Stimulated activated CD4-positive, alpha-beta T cell treated with anti-CD3 and anti-CD28 coated beads, Interleukin-15, amount 100 ng/mL, for 48 hours (primary cell): ENCODE data around the gene MDFIC2.
"Not testable (repeated sequence)": the region's sequence is repeated elsewhere in the genome, so short reads cannot be mapped to it uniquely, and the experiment has no call there.

ENCODE experiments used
- DNase-seq, 2 donors: peaks; one replicate each; pipeline ENCODE4 v3.0.0-alpha.2; 2020; ENCODE audit warnings: low read depth in 2 of 2

MDFIC2 gene

DNA sequence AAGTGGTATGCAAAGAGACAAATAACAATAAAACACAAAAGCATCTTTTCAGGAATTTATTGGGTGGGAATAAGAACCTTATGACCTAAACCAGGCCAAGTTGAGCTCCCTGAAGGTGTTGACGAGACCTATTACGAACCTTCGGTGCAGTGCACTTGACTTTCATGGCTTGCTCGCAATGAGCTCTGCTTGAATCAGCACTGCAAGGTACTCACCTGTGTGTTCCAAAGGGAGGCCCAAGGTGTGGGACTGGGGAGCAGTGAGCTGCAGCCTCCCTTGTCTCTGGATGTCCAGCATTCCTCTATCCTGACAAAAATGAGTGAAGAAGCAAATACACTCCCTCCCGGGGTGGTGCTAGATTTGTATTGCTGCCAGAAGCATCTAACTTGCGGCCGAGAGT, at the start of gene MDFIC2:
MDFIC2 (minus strand) TSS at position 303 of the 400 bp plus-strand sequence. CDS start 665 bp downstream, outside the sequence.
- DNase-seq = no peak

DNA sequence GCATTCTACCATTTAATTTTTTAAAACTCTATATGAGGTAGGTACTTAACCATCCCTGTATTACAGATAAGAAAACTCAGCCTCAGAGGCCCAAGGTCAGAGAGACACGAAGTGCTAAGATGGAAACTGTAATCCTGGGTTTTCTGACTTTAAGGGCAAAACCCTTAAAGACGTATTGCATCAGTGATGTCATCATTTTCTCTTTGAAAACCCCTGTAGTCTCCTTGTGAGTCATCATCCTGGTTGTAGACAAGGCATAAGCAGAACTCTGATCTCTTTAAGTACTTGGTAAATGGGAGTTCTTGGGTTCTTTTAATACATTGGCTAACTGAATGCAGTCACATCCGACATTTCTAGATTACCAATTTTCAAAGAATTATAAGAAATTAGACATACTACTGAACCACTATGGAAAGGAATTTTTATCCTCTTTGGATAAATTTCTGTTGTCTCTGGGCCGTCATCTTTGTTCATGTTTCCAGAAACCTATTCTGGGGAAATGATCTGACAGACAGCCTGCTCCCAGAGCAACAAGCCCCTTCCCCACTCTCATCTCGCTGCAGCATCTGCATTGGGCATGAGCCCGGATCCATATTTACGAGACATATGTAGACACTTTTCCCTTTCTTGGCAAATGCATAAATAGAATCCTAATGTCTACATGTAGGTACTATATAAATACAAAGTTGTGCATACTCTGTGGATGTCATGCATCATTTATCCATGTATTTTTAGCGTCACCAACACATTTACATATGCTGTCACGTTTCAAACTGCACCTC, 48.7 kb upstream of the MDFIC2 start:
- no peak for DNase-seq

DNA sequence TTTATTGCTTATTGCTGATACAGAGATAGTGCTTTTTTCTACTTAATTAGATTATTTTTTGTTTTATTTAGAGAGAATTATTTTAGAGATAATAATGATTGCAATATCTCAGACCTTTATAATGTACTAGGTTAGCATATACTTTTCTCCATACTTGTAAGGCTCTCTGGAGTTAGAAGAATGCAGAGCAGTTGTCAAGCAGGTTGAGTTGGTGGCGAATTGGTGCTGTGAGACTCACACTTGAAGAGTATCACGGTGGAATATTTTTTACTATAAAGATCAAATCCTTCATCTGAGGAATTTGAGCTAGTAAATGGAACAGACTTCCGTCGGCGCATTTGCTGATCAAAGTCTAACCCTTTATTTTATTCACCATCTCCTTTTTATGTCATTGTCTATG, 47.3 kb upstream of the MDFIC2 start:
- DNase-seq = no peak

DNA sequence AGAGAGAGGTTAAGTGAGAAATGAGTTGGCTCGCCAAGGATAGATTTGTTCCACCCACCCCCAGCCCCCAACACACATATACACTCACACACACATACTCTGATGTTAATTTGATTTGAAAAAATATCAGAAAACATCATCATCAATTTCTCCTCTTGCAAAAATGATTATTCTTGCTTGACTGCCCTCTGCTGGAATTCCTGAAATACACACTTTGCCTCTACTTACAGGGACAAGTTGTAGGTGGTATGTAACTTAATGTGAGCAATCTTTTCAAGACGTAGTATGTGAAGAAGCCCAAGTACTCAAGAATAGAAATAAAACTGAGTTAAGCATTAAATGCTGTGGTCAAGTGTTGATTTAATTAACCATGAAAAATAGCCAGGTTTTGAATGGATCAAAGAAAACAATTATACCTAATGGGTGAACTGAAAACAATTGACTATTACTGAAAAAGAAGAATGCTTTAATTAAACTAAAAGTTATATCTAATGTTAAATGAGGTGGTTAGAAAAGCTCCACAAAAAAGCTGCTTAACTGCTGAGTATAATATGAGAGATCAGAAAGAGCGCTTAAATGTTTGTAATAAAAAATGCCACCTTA, 46.6 kb upstream of the MDFIC2 start:
- no peak for DNase-seq

DNA sequence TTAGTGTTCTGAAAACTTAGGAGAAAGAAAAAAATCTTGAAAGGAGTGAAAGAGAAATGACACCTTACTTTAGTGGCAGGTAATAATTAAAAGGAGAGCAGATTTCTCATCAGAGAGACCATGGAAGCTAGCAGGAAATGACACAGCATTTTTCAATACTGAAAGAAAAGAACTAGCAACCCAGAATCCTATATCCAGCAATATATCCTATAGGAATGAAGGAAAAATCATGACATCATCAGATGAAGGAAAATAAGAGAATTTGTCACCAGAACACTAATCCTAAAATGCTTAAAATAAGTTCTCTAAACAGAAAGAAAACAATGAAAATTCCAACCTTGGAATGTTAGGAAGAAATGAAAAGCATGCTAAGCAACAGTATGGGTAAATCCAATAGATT, 39.8 kb upstream of the MDFIC2 start:
- no peak for DNase-seq

DNA sequence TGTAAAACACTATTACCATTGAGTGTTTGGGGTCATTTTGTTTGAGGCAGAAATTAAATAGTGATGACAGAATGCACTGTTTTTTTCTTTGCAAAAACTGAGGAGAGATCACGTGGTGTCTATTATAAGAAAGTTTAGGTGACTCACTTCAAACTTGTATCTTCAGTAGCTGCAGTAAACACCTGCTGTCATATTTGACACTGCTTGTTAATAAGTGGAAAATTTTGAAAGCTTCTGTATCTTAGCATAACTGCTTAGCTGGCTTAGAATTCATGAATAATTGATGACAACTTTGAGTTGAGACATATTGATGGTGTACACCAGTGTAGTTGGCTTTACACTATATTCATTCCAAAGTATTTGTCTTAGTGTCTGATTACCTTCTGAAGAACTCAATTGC, 29.7 kb upstream of the MDFIC2 start:
- DNase-seq = no peak

DNA sequence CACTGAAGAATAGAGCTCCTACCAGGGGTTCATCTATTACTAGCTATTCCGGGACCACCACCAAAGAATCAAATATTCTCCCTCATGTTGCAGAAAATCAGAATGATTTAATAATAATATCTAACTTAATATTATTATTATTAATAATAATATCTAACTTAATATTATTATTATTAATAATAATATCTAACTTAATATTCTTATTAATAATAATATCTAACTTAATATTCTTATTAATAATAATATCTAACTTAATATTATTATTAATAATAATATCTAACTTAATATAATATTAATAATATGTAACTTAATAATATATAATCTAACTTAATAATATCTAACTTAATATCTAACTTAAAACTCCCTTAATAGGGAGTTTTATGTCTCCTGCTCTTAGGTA, 24.4 kb upstream of the MDFIC2 start:
- DNase-seq = not testable (repeated sequence)

DNA sequence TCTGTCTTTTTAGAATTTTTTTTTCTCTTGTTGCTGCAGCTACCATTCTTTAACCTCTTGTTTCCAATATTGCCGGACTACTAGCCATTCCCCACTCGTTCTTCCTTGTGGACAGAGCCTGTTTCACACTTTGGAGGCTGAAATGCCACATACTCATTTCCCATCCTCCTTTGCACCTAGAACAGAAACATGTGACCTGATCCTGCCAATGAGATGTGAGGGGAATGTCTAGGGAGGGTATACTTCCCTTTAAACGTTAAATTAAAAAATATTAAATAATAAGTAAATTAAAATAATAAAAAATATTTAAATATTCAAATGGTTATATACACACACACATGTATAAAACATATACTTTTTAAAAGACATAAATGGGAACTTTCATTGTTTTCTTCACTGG, 20.6 kb upstream of the MDFIC2 start:
- no peak for DNase-seq

DNA sequence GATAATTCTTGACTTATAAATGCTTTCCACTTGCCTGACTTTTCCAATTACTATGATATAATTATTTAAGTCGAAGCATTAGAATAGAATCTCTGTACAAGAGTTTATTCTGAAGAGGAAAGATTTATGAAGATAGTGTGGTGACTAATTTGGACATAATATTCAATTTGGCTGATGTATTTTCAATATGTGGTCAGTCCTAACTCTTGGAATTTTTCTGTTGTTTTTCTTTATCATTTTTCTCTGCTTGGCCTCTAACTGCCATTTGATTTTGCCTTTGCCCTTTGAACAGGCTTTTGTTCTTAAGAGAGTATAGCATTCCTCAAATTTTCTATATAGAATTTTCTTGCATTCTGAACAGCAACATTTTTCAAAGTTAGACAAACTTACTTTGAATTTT, 2.6 kb upstream of the MDFIC2 start:
- no peak for DNase-seq

DNA sequence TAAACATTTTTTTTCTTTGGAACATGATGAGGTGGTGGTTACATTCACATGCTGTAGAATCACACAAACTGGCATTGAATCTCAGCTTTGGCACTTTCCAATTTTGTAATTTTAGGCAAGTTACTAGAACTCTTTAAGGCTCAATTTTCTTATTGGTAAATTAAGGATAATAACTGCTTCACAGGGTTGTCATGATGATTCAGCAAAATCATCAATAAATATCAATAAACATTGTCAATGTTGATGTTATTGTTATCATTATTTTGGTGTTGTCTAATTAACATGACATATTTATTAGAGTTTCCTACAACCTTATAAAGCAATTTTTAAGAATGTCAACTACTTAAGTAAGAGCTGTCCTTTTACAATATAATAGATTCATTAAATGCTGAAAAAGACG, 1.6 kb downstream of the MDFIC2 start:
- no peak for DNase-seq

DNA sequence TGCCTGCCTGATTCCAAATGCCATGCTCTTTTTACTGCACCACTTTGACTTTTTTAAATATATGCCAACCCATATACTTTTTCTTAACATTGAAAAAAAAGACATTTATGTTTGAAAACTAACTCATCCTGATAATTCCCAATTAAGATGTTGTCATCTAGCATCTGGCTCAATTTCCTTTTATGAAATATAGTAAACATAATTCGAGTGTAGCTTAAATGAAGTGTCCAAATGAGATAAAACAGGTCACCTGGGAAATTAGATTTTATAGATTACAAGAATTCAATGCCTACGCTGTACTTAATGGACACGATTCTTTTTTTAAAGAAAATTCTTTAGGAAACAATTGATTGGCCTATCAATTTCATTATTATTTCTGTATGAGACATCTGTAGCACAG, 2.8 kb downstream of the MDFIC2 start:
- no peak for DNase-seq

DNA sequence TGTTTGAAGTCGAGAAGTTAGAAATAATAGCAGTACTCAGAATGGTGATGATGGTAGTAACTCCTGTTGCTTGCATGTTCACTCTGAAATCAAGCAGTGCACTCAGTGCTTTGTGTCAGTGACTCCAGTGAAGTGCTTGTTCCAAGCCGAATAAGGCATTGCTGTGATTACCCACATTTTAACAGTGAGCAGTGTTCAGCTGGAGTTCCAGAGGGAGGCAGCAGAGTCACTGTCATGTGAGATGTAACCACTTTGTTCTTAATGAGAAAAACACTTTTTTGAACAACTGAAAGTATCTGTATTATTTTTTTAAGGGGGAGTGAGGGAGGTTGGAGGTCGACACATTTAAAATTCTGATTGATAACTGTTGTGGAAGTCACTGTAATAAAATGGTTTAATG, 3.7 kb downstream of the MDFIC2 start:
- no peak for DNase-seq

DNA sequence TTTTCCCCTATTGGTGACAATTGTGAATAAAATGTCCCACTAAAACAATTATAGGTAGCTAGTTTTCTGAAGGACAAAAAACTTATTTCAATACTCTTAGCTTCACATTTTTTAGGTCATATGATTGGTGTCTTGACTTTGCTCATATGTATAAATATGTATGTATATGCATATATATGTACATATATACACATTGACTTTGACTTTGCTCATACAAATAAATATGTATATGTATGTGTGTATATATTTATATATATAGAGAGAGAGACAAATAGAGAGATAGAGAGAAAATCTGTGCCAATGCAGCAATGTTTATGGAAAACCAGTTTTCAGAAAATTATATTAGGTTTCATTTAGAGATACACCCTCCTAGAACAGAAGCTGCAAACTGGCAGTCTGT, 5.7 kb downstream of the MDFIC2 start:
- DNase-seq = no peak

DNA sequence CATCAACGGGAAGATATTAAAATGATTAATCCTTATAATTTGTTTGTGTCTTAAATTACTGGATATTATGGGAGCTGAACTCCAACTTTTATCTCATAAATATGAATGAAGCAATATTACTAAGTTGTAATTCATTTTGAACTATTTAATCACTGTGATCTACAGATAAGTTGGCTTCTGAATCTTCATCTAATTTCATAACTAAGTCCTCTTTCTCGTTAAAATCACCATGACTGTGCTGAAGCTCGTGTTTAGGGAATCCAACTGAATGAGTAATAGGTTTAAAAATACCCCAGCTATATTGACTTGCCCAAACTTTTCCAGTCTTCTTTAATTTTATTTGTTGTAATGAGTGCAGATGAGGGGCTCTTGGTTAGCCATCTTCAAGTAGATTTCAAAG, 14.1 kb downstream of the MDFIC2 start:
- DNase-seq = no peak

DNA sequence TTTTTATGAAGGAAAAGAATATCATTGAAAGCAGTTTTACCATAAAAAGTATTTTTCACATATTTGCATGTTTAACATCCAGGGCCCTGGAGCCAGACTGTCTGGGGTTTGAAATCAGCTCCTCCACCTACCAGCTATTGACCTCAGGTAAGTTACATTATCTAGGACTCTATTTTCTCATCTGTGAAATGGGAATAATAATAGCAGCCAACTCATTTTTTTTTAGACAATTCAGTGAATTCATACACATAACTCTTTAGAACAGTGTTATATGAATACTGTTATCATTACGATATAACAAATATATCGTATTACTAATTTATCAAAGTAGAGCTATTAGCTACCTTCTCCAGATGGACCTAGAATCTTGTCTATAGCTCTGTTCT, 21.3 kb downstream of the MDFIC2 start:
- DNase-seq = no peak

DNA sequence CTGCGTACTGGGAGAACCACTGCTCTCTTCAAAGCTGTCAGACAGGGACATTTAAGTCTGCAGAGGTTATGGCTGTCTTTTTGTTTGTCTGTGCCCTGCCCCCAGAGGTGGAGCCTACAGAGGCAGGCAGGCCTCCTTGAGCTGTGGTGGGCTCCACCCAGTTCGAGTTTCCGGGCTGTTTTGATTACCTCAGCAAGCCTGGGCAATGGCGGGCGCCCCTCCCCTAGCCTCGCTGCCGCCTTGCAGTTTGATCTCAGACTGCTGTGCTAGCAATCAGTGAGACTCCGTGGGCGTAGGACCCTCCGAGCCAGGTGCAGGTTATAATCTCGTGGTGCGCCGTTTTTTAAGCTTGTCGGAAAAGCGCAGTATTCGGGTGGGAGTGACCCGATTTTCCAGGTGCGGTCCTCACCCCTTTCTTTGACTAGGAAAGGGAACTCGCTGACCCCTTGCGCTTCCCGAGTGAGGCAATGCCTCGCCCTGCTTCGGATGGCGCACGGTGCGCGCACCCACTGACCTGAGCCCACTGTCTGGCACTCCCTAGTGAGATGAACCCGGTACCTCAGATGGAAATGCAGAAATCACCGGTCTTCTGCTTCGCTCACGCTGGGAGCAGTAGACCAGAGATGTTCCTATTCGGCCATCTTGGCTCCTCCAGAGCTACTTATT, 21.9 kb downstream of the MDFIC2 start:
- DNase-seq = not testable (repeated sequence)

DNA sequence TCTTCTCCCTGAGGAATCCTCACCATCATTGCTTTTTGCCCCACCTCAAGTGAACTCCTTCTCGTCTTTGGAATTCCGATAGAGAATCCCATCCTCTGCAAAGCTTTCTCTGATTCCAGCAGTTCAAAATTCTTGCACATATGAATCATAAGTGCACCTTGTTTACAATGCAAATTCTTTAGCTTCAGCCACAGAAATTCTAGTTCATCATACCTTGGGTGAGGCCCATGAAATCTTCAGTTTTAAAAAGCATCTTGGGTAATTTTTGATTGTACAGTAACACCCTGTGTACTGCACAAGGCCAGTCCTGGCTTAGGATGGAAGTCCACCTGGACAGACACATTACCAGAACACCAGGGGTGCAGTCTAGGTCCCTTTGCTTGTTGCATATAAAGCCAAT, 30.8 kb downstream of the MDFIC2 start:
- DNase-seq = no peak

DNA sequence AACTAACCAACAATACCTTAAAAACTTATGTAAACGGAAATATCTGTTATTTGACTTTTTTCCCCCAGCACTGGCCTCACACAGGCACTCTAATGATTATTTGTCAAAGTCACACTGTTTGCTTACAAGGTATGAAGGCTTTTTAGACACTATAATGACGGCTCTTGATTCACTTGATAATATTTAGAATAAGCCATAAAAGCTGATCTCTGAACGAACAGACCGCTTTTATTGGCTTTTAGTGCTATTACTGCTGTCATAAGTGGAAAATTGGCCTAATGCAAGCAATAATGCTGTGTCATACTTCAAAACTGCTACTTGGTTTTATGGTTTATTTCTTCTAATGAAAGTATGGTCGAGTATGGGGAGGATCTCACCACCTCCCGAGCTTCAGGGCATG, 35.1 kb downstream of the MDFIC2 start:
- no peak for DNase-seq

DNA sequence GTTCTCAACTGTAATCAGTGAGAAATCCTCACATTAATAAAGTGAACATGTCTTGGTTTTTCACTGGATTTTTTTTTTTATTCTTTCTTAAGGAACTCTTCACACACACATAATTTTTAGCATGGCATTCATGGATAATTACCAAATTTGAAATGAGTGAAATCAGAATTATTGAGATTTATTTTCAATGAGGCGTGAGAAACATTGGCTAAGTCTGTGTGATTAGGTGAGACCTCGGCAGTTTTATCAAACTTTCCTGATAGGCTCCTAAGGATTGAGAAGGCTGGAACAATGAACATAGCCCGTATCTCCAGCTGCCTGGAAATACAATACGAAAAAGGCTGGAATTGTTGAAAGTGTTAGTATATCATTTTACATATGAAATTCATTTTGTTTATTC, 35.5 kb downstream of the MDFIC2 start:
- no peak for DNase-seq

DNA sequence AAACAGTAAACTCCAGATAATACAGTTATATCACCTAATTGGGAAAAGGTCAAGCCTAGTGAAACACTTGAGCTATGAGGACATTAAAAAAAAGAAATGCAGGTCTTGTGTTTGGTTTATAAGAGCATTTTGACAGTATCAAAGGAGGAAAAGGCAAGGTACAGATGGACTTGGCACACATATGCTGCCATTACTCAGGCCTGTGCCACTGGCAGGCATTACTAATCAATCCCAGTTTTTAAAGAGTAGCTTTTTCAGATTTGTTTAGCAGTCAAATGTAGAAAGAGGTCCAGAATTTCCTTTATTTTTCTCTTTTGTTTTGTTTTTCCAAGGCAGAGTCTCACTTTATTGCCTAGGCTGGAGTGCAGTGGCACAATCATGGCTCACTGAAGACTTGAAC, 38.9 kb downstream of the MDFIC2 start:
- no peak for DNase-seq

DNA sequence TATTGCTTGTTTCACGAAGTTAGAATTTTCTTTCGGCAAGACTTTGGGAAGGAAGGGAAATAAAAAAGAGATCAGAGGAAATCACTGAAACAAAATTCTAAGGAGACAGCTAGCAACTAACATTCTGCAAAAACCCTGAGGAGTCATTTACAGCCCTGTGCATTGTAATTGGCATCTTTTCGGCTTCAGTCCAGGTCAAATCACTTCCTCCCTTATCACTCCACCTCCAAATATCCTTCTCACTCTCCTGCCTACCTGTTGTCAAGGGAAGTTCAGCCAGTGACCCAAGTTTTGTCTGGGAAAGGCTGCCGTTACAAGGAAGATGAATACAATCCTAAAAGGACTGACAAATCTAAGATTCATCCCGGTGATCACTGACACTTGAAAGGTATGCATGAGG, 39.6 kb downstream of the MDFIC2 start:
- DNase-seq = no peak

DNA sequence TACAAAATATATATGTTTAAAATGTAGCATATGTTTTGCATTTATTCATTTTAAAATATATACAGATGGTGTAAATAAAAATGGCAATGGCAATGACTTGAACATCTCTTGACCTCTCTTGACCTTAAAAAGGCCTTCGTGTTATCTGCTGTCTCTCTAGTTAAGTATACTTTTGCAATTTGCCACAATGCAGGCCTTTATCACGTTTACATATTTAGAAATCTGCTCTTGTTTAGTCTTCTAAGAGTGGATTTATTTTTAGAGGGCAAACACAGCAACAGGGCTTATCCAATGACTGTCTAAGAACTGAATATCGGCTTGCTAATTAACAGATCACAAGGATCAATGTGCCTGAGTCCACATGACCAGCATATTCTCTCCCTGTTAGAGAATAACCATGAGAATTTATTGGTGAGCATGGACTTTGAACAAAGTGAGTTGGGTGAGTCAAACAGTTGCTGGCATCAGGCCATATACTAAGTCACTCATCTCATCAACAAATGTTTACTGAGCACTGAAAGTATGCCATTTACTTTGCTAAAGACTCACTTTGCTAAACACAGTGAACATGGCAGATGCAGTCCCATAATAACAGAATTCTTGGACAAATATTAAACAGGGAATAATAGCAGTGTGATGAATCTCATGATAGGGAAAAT, 48.2 kb downstream of the MDFIC2 start:
- no peak for DNase-seq

DNA sequence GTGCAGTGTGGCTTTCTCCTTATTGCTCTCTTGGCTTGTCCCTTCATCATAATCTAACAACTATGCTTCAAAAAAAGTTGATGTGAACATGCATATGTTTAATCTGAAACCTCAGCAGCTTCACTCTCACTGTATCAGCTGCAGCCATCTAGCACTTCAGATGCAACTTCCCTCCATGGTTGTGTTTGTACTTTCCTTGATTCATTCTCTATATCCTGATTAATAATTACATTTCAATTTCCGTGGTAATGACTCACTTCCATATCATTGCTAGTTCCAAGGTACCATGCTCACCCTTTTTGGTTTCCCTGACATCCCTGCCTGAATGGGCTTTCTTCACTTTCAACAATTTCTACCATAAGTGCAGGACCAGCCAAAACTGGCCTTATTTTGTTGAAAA, 51.2 kb downstream of the MDFIC2 start:
- no peak for DNase-seq
